ENCODE results near the gene HDAC9. TPM values are rescaled to one million over a fixed set of nuclear protein-coding genes. Genes with fewer than 3 reads are reported as not detected.

Gene HDAC9
- total RNA-seq, 2 donors from 2014 or later, result 1.5 to 4.0 TPM

DNA sequence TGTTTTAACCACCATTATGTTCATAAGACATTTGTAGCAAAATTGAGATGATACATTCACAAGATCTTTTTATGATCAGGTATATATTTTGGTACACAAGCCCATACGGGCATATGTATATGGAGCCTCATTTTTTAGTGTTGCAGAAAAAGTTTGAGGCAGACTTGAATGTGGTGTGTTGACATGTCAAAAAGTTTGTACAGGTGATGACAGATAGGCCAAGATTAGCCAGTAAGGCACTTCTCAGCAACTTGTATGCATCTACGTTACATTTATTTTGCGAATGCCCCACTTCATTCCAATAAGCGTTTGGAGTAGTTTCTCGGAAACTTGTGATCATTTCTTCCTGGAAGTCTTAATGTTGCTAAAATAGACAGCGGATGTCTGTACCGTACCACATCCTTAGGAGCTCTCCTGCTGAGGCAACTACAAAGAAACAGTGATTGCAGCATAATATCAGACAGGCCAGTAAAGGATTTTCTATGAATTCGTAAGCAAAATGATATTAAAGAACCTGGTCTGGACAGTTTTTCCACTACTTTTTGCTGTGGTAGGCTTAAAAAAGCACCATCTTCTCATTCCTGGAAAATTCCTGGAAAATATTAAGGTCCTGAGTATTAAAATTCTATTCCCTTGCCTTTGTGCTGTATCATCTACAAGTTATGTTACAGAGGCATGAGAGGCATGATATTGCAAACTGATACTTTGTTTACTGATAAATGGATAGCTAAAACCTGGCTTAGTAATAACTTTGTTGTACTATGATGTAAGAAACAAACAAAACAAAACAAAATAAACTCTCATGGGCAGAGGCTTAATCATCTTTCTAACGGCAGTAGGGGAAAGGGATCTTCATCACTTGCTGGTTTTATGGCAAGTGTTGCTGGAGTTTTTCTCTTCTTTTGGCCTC, 153.6 kb downstream of the HDAC9 start:
- no peak overlapping the region for H3K4me3 ChIP-seq (ENCODE audit: low read length)

GRCh38 chr7:18653381-18654155, 158.0 kb downstream of the HDAC9 start:
- Mint-ChIP-seq H3K4me1 (no peaks in the 10 kb centered on the region), H3K4me3 (no peak overlapping the region), H3K27ac (no peak overlapping the region), H3K9me3 (no peaks in the 10 kb centered on the region), H3K27me3 (ENCODE audit: insufficient read depth) (no peaks in the 10 kb centered on the region), H3K36me3 (ENCODE audit: low read depth) (no peaks in the 10 kb centered on the region)
- TF ChIP-seq, protein P1, sequence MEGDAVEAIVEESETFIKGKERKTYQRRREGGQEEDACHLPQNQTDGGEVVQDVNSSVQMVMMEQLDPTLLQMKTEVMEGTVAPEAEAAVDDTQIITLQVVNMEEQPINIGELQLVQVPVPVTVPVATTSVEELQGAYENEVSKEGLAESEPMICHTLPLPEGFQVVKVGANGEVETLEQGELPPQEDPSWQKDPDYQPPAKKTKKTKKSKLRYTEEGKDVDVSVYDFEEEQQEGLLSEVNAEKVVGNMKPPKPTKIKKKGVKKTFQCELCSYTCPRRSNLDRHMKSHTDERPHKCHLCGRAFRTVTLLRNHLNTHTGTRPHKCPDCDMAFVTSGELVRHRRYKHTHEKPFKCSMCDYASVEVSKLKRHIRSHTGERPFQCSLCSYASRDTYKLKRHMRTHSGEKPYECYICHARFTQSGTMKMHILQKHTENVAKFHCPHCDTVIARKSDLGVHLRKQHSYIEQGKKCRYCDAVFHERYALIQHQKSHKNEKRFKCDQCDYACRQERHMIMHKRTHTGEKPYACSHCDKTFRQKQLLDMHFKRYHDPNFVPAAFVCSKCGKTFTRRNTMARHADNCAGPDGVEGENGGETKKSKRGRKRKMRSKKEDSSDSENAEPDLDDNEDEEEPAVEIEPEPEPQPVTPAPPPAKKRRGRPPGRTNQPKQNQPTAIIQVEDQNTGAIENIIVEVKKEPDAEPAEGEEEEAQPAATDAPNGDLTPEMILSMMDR (conservative IDR thresholded peaks at IDR 0.05), result no peak
- WGBS, 2 experiments (ENCODE audit: insufficient coverage in 1 of 2, insufficient read length in 1 of 2), result 100% methylated on average over 1 of the region's 2 CpGs
- H3K27me3 ChIP-seq (ENCODE audit: control insufficient read depth, insufficient read depth, low read length, poor library complexity, severe bottlenecking), result no peaks in the 10 kb centered on the region
- no peak overlapping the region for H3K4me3 ChIP-seq (ENCODE audit: low read length)
- H3K9ac ChIP-seq (ENCODE audit: extremely low read depth, low read length, poor library complexity, severe bottlenecking), result no peak overlapping the region
- no peaks in the 10 kb centered on the region for H3K4me1 ChIP-seq (ENCODE audit: control insufficient read depth, insufficient read depth, low read length)
- DNase-seq, result no peak
- H3K9me3 ChIP-seq (ENCODE audit: control insufficient read depth, low read length), result no peaks in the 10 kb centered on the region
- H3K36me3 ChIP-seq (ENCODE audit: control insufficient read depth, insufficient read depth, low read length), result no peaks in the 10 kb centered on the region
- H3K27ac ChIP-seq (ENCODE audit: low read depth, low read length), result no peak overlapping the region

More for the DNA sequence above, 153.6 kb downstream of the HDAC9 start:
- H3K4me1 ChIP-seq (ENCODE audit: control insufficient read depth, insufficient read depth, low read length), result no peaks in the 10 kb centered on the region
- H3K27me3 Mint-ChIP-seq (ENCODE audit: insufficient read depth), result no peaks in the 10 kb centered on the region
- H3K4me3 Mint-ChIP-seq, result no peak overlapping the region
- DNase-seq, result no peak
- no peak overlapping the region for H3K27ac ChIP-seq (ENCODE audit: low read depth, low read length)
- H3K27me3 ChIP-seq (ENCODE audit: control insufficient read depth, insufficient read depth, low read length, poor library complexity, severe bottlenecking), result no peaks in the 10 kb centered on the region
- no peak overlapping the region for H3K9ac ChIP-seq (ENCODE audit: extremely low read depth, low read length, poor library complexity, severe bottlenecking)
- H3K36me3 Mint-ChIP-seq (ENCODE audit: low read depth), result no peaks in the 10 kb centered on the region
- 89 to 94% methylated on average over 8 to 9 of the region's 9 CpGs for WGBS, 2 experiments (ENCODE audit: insufficient coverage in 1 of 2, insufficient read length in 1 of 2)
- no peaks in the 10 kb centered on the region for H3K4me1 Mint-ChIP-seq
- TF ChIP-seq, protein P1 (conservative IDR thresholded peaks at IDR 0.05), result no peak
- no peaks in the 10 kb centered on the region for H3K9me3 Mint-ChIP-seq
- H3K27ac Mint-ChIP-seq, result no peak overlapping the region
- no peaks in the 10 kb centered on the region for H3K36me3 ChIP-seq (ENCODE audit: control insufficient read depth, insufficient read depth, low read length)
- no peaks in the 10 kb centered on the region for H3K9me3 ChIP-seq (ENCODE audit: control insufficient read depth, low read length)

- Histone ChIP-seq H3K9ac (ENCODE audit: extremely low read depth, low read length, poor library complexity, severe bottlenecking) (no peak overlapping the region), H3K4me3 (ENCODE audit: low read length) (no peak overlapping the region), H3K4me1 (ENCODE audit: control insufficient read depth, insufficient read depth, low read length) (no peaks in the 10 kb centered on the region), H3K9me3 (ENCODE audit: control insufficient read depth, low read length) (no peaks in the 10 kb centered on the region), H3K36me3 (ENCODE audit: control insufficient read depth, insufficient read depth, low read length) (no peaks in the 10 kb centered on the region), H3K27ac (ENCODE audit: low read depth, low read length) (no peak overlapping the region), H3K27me3 (ENCODE audit: control insufficient read depth, insufficient read depth, low read length, poor library complexity, severe bottlenecking) (no peaks in the 10 kb centered on the region)
- TF ChIP-seq, protein P1 (conservative IDR thresholded peaks at IDR 0.05), result no peak
- DNase-seq, result no peak
- H3K36me3 Mint-ChIP-seq (ENCODE audit: low read depth), result no peaks in the 10 kb centered on the region
- no peaks in the 10 kb centered on the region for H3K9me3 Mint-ChIP-seq
- 91 to 93% methylated on average over 7 to 9 of the region's 9 CpGs for WGBS, 2 experiments (ENCODE audit: insufficient coverage in 1 of 2, insufficient read length in 1 of 2)
- no peaks in the 10 kb centered on the region for H3K4me1 Mint-ChIP-seq
- H3K4me3 Mint-ChIP-seq, result no peak overlapping the region
- H3K27me3 Mint-ChIP-seq (ENCODE audit: insufficient read depth), result no peaks in the 10 kb centered on the region
- H3K27ac Mint-ChIP-seq, result no peak overlapping the region
These were observed 159.2 kb downstream of the HDAC9 start for GRCh38 chr7:18654709-18655108.
